Measurements from ENCODE around the gene TKTL1.

GRCh38 chrX:154367474-154368308 lies 72.1 kb downstream of the TKTL1 start:
- TF ChIP-seq CTCF (IDR thresholded peaks at IDR 0.05), result no peak
- no peak for TF ChIP-seq POLR2A (IDR thresholded peaks at IDR 0.05)
